ENCODE data around the gene UBE2G1. TPM values are rescaled to one million over a fixed set of nuclear protein-coding genes. Genes with fewer than 3 reads are reported as not detected.

UBE2G1 gene
- total RNA-seq, 2 donors from 2014 or later, result 39.5 to 58.5 TPM

- Histone ChIP-seq H3K27me3 (no peaks in the 10 kb centered on the region), H3K9me3 (no peaks in the 10 kb centered on the region), H3K4me3 (no peak overlapping the region), H3K27ac (no peak overlapping the region), H3K4me1 (peaks cover 0 to 40% of the 10 kb centered on the region in 2 donors), H3K36me3 (no peaks in the 10 kb centered on the region)
- DNase-seq (ENCODE audit: low spot score), result no peak
- TF ChIP-seq CTCF (IDR thresholded peaks at IDR 0.05), result no peak
Measured at GRCh38 chr17:4318596-4318995, 47.9 kb downstream of the UBE2G1 start.

- DNase-seq (ENCODE audit: low spot score), result no peak
- no peak overlapping the region for H3K4me3 ChIP-seq
- H3K27ac ChIP-seq, result no peak overlapping the region
- H3K27me3 ChIP-seq, result no peaks in the 10 kb centered on the region
- peaks cover 0 to 44% of the 10 kb centered on the region in 2 donors for H3K4me1 ChIP-seq
- TF ChIP-seq CTCF (IDR thresholded peaks at IDR 0.05), result no peak
- H3K9me3 ChIP-seq, result no peaks in the 10 kb centered on the region
- no peaks in the 10 kb centered on the region for H3K36me3 ChIP-seq
Measured at GRCh38 chr17:4318186-4318585, 48.3 kb downstream of the UBE2G1 start.

GRCh38 chr17:4317610-4318009 lies 48.9 kb downstream of the UBE2G1 start:
- Histone ChIP-seq H3K36me3 (no peaks in the 10 kb centered on the region), H3K27ac (no peak overlapping the region), H3K4me3 (no peak overlapping the region), H3K9me3 (no peaks in the 10 kb centered on the region), H3K27me3 (no peaks in the 10 kb centered on the region), H3K4me1 (peaks cover 0 to 49% of the 10 kb centered on the region in 2 donors)
- DNase-seq (ENCODE audit: low spot score), result no peak
- no peak for TF ChIP-seq CTCF (IDR thresholded peaks at IDR 0.05)

GRCh38 chr17:4316648-4317047 lies 49.8 kb downstream of the UBE2G1 start:
- H3K4me3 ChIP-seq, result no peak overlapping the region
- H3K4me1 ChIP-seq, result peaks cover 0 to 49% of the 10 kb centered on the region in 2 donors
- H3K27ac ChIP-seq, result no peak overlapping the region
- no peak for DNase-seq (ENCODE audit: low spot score)
- H3K27me3 ChIP-seq, result no peaks in the 10 kb centered on the region
- no peak for TF ChIP-seq CTCF (IDR thresholded peaks at IDR 0.05)
- H3K9me3 ChIP-seq, result no peaks in the 10 kb centered on the region
- no peaks in the 10 kb centered on the region for H3K36me3 ChIP-seq

- no peak for DNase-seq (ENCODE audit: low spot score)
- Histone ChIP-seq H3K27ac (no peak overlapping the region), H3K4me3 (no peak overlapping the region), H3K9me3 (no peaks in the 10 kb centered on the region), H3K4me1 (peaks cover 0 to 69% of the 10 kb centered on the region in 2 donors), H3K36me3 (no peaks in the 10 kb centered on the region), H3K27me3 (no peaks in the 10 kb centered on the region)
- no peak for TF ChIP-seq CTCF (IDR thresholded peaks at IDR 0.05)
Measured at GRCh38 chr17:4314618-4315017, 51.9 kb downstream of the UBE2G1 start.

GRCh38 chr17:4314179-4314578 lies 52.3 kb downstream of the UBE2G1 start:
- Histone ChIP-seq H3K4me1 (peaks cover 0 to 73% of the 10 kb centered on the region in 2 donors), H3K9me3 (no peaks in the 10 kb centered on the region), H3K27me3 (no peaks in the 10 kb centered on the region), H3K36me3 (no peaks in the 10 kb centered on the region), H3K4me3 (no peak overlapping the region), H3K27ac (no peak overlapping the region)
- TF ChIP-seq CTCF (IDR thresholded peaks at IDR 0.05), result no peak
- no peak for DNase-seq (ENCODE audit: low spot score)
